Measurements from ENCODE around the gene EXOC6B. TPM values are rescaled to one million over a fixed set of nuclear protein-coding genes. Genes with fewer than 3 reads are reported as not detected.
"Not testable (repeated sequence)": the region's sequence is repeated elsewhere in the genome, so short reads cannot be mapped to it uniquely, and the experiment has no call there.

EXOC6B gene
- total RNA-seq, 4 donors from 2014 or later, result 14.6 to 49.6 (median 19.3) TPM

DNA sequence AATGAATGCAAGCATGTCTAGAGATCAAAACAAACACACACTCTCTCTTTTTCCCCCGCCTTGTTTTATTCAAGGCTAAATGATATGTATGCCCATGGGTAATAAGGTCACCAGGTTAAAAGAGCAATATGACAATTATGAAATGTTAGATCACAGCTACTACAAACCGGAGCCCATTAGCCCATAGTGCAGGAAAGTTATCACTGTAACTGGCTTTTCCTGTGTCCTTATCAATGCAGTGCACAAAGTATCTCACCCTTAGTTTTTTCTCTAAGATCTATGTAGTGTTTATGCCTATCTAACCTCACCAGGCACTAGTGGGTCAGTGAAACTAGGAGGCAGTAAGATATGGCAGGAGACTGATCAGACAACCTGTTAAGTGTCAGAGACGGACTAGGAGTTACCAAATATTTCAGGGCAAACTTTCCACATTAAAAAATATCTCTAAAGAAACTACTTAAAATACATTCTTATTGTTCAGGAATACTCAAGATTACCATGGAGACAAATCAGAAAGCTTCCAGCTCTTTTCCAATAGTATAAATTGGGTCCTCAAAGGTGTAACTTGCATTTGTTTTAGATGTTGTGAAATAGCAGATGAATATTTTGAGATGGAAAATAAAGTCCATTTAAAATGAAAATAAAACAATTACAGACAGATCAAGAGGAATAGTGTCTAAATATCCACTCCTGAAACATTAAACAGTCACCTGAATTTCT, 282.2 kb downstream of the EXOC6B start:
- no peak overlapping the region for H3K4me3 ChIP-seq
- no peaks in the 10 kb centered on the region for H3K4me1 ChIP-seq
- in situ Hi-C loops (cut with MboI; ENCODE audit: low sequenced_read_pairs in 4 of 4) (no loop called here), intact Hi-C loops (cut with DNase I; ENCODE audit: low total_unique reads) (no loop called here)
- H3K36me3 ChIP-seq, result no peaks in the 10 kb centered on the region
- DNase-seq, result no peak
- H3K9me3 ChIP-seq, result no peaks in the 10 kb centered on the region
- H3K27ac ChIP-seq, result no peak overlapping the region
- ATAC-seq, result no peak
- TF ChIP-seq POLR2A (IDR thresholded peaks at IDR 0.05), result no peak
- TF ChIP-seq, protein P1, sequence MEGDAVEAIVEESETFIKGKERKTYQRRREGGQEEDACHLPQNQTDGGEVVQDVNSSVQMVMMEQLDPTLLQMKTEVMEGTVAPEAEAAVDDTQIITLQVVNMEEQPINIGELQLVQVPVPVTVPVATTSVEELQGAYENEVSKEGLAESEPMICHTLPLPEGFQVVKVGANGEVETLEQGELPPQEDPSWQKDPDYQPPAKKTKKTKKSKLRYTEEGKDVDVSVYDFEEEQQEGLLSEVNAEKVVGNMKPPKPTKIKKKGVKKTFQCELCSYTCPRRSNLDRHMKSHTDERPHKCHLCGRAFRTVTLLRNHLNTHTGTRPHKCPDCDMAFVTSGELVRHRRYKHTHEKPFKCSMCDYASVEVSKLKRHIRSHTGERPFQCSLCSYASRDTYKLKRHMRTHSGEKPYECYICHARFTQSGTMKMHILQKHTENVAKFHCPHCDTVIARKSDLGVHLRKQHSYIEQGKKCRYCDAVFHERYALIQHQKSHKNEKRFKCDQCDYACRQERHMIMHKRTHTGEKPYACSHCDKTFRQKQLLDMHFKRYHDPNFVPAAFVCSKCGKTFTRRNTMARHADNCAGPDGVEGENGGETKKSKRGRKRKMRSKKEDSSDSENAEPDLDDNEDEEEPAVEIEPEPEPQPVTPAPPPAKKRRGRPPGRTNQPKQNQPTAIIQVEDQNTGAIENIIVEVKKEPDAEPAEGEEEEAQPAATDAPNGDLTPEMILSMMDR (IDR thresholded peaks at IDR 0.05 in 4 of 5, conservative IDR thresholded peaks at IDR 0.05 in 1 of 5), result no peak
- H3K27me3 ChIP-seq, result no peaks in the 10 kb centered on the region

DNA sequence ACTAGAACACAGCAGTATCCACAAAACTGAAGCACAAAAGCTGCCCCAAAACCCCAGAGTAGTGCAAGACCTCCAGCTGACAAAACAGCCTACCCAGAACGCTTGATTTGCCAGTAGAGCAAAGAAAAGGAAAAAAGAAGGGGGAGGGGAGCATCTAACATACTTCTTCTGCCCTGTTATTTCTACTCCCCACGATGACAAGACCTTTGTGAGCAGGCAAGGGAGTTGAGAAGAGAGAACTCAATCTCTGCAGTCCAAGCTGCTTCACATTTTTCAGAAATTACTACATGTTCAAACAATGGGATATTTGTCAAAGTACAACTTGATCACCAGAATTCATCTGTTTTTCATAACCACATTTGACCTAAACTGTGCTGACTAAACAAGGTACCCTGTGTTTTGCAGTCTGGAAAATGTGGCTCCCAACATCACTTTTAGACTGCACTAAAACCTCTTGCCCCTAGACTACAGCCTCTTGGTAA, 286.7 kb downstream of the EXOC6B start:
- TF ChIP-seq POLR2A (IDR thresholded peaks at IDR 0.05), result no peak
- in situ Hi-C loops (cut with MboI; ENCODE audit: low sequenced_read_pairs in 4 of 4) (no loop called here), intact Hi-C loops (cut with DNase I; ENCODE audit: low total_unique reads) (no loop called here)
- Histone ChIP-seq H3K4me3 (no peak overlapping the region), H3K4me1 (peaks cover 0 to 3% of the 10 kb centered on the region in 2 donors), H3K9me3 (no peaks in the 10 kb centered on the region), H3K27ac (no peak overlapping the region), H3K36me3 (no peaks in the 10 kb centered on the region), H3K27me3 (no peaks in the 10 kb centered on the region)
- ATAC-seq (no peak), DNase-seq (no peak)

DNA sequence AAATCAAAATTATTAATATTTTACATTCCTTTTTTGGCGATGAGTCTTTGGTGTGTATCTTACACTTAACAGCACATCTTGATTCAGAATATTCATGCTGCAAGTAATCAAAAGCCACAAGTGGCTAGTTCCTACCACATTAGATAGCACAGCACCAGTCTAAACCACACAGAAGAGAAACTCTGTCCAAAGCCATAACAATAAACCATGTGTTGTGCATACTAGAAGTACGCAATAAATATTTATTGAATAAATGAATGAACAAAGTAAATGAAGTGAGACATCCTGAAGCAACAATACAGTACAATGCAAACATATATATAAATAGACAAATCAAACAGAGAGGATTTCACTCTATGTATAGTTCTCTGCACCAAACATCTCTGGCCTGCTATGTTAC, 287.3 kb downstream of the EXOC6B start:
- intact Hi-C loops (cut with DNase I; ENCODE audit: low total_unique reads), result no loop called here
- H3K9me3 ChIP-seq, result no peaks in the 10 kb centered on the region
- no peaks in the 10 kb centered on the region for H3K27me3 ChIP-seq
- H3K36me3 ChIP-seq, result no peaks in the 10 kb centered on the region
- H3K4me3 ChIP-seq, result no peak overlapping the region
- ATAC-seq (no peak), DNase-seq (no peak)
- H3K4me1 ChIP-seq, result peaks cover 0 to 8% of the 10 kb centered on the region in 2 donors
- no peak overlapping the region for H3K27ac ChIP-seq
- TF ChIP-seq, protein P1 (IDR thresholded peaks at IDR 0.05 in 4 of 5, conservative IDR thresholded peaks at IDR 0.05 in 1 of 5), result no peak
- TF ChIP-seq POLR2A (IDR thresholded peaks at IDR 0.05), result no peak
- in situ Hi-C loops (cut with MboI; ENCODE audit: low sequenced_read_pairs in 4 of 4), result no loop called here

DNA sequence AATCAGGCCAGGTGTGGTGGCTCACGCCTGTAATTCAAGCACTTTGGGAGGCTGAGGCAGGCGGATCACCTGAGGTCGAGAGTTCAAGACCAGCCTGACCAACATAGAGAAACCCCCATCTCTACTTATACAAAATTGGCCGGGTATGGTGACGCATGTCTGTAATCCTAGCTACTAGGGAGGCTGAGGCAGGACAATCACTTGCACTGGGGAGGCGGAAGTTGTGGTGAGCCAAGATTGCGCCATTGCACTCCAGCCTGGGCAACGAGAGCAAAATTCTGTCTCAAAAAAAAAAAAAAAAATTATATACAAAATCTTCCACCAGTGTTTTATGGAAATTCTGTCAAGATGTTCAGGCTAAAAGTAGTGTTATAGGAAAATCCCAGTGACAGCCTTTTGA, 290.2 kb downstream of the EXOC6B start:
- in situ Hi-C loops (cut with MboI; ENCODE audit: low sequenced_read_pairs in 4 of 4); DNase-seq; intact Hi-C loops (cut with DNase I; ENCODE audit: low total_unique reads): not testable (repeated sequence)

DNA sequence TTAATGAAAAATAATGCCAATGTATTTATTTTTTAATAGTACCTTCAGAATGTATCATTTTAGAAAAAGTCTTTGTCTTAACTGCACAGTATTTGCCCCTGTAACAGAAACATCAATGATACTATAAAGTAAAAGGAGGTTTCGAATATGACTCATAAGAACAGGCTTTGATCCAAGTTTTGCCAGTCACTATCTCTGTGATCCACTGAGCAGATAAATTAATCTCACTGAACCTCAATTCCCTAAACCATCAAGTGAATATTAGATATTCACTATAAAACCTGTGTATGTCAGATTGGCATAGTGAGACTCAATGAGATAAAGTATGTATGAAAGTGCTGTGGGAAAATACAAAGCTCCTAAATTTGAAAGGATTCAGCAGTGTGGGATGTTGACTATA, 292.1 kb downstream of the EXOC6B start:
- H3K27me3 ChIP-seq, result no peaks in the 10 kb centered on the region

More for the DNA sequence above, 290.2 kb downstream of the EXOC6B start:
- not testable (repeated sequence) for H3K27ac ChIP-seq, H3K9me3 ChIP-seq, H3K27me3 ChIP-seq, H3K4me3 ChIP-seq, ATAC-seq, H3K36me3 ChIP-seq
- peaks cover 0 to 13% of the 10 kb centered on the region in 2 donors for H3K4me1 ChIP-seq

More for the DNA sequence above, 292.1 kb downstream of the EXOC6B start:
- no peaks in the 10 kb centered on the region for H3K36me3 ChIP-seq
- in situ Hi-C loops (cut with MboI; ENCODE audit: low sequenced_read_pairs in 4 of 4), result no loop called here
- H3K27ac ChIP-seq, result no peak overlapping the region
- ATAC-seq (no peak), DNase-seq (no peak)
- H3K4me3 ChIP-seq, result no peak overlapping the region
- intact Hi-C loops (cut with DNase I; ENCODE audit: low total_unique reads), result no loop called here
- H3K9me3 ChIP-seq, result no peaks in the 10 kb centered on the region
- TF ChIP-seq POLR2A (IDR thresholded peaks at IDR 0.05), result no peak
- TF ChIP-seq, protein P1 (IDR thresholded peaks at IDR 0.05 in 4 of 5, conservative IDR thresholded peaks at IDR 0.05 in 1 of 5), result no peak
- H3K4me1 ChIP-seq, result peaks cover 0 to 13% of the 10 kb centered on the region in 2 donors

Measured in gastrocnemius medialis (tissue), 4 donors.